Stimulated activated CD4-positive, alpha-beta T cell treated with anti-CD3 and anti-CD28 coated beads, Interleukin-15, amount 100 ng/mL, for 48 hours (primary cell): ENCODE measurements around the gene DSC1.

Experiments
- DNase-seq, 2 donors: peaks; one replicate each; pipeline ENCODE4 v3.0.0-alpha.2; 2020; ENCODE audit warnings: low read depth in 2 of 2

Gene DSC1

DNA sequence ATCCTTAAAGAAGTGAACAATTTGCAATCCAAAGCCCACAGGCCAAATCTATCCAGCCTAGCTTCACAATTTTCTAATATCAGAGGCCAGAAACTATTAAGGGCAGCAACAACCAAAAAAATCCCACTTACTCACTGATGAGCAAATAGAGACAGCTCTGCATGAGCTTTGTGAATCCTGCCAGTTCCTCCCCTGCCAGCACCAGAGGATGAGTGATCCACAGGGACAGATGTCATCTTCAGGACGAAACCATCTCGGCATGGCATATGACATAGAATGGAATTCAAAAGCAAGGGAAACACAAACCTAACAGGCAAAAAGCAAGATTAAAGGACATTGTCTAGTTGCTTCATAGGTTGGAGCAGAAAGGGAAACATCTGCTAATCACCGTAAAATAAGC is 58.2 kb downstream of the DSC1 start:
- DNase-seq: no peak

DNA sequence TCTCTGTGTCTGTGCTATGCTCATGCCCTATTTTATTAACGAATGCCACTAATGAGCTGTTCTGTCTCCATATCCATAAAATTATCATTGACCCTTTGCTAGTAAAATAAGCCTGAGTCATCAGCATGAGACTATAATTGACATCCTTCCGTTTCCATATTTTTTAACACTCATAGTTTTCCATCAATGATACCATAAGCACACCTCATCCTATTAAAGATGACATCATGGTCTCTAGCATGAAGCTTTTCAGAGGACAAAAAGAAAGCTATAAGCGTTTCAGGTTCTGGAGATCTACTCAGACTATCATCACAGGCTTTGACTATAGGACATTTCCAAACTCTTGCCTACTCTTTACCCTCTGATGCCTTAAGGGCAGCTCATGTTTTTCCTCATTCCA is 59.2 kb downstream of the DSC1 start:
- DNase-seq: no peak

DNA sequence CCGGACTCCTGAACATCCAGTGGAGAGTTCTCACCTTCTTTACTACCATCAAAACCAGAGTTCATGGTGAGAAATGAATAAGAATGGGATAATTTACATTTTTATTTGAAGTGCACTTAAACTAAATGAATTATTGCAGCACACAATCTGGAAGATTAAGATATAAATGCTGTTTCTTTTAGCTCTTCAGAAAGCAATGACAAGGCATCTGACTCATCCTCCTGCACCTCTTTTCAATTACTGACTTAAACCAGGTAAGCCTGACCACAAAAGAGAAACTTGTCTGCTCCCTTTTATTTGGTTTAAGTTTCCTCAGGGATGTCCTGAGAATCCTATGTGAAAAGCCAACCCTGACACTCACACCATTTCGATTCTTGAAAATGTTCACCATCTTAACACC is 59.7 kb downstream of the DSC1 start:
- no peak for DNase-seq

DNA sequence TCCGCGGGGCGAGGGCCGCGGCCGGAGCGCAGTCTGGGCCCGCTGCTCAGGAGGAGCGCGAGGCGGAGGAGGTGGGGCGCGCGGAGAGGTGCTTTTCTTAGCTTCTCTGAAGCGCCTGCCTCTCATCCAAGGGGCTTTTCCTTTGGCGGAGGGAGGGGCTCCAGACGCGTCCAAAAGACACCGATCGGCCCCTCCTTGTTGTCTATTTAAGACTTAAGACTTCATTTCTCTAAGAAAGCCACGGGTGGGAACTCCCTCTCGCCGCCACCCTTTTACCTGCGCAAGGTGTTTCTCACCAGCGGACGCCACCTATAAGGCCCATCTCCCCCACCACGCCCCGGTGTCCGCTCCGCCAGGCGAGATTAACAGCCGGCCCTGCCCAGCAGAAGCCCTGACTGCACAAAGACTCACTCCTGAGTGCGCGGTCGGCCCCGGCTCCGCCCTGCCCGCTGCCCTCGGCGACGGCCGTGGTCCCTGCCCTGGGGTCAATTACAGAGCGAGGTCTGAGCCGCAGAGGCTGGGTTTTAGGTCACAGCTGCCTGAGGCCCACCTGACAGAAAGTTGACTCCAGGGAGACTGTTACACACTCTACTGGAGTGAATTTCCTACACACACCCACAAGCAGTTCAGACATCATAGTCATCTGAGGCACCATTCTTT is 60.5 kb downstream of the DSC1 start, which contains the start of gene DSC2:
DSC2 (minus strand) TSS at position 397 of the 660 bp plus-strand sequence. CDS start 450 bp downstream, outside the sequence.
- DNase-seq: no peak

DNA sequence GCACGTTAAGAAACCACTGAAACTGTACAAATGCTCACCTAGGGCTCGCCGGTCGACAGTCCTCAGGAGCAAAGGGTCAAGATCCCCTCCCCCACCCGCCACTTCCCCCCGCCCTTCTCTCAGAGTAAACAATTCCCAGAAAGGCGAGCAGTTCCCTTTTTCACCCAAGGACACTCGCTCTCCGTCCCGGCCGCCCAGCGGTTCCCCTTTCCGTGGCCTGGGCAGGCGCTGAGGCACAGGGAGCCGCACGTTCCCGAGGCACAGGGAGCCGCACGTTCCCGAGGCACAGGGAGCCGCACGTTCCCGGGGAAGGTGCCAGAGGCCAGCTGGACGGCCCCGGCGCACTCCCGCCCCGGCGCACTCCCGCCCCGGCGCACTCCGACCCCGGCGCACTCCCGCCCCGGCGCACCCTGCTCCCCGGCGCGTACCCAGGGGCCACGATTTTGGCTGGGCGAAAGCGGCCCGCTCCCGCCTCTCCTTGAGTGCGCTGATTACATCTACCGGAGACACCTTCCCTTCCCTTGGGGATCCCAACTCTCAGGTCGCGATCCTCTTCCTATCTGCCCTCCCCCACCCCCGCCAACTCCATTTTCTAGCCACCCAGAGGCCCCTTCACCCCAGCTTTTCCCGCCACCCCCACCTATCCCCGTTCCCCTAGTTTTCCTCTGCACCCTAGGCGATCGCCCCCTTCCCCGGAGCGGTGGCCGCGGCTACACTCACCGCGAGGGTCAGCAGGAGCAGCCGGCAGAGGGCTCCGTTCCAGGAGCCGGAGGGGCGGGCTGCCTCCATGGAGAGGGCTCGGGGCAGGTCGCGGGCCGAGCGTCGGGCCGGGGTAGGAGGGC is 61.3 kb downstream of the DSC1 start:
- no peak for DNase-seq

DNA sequence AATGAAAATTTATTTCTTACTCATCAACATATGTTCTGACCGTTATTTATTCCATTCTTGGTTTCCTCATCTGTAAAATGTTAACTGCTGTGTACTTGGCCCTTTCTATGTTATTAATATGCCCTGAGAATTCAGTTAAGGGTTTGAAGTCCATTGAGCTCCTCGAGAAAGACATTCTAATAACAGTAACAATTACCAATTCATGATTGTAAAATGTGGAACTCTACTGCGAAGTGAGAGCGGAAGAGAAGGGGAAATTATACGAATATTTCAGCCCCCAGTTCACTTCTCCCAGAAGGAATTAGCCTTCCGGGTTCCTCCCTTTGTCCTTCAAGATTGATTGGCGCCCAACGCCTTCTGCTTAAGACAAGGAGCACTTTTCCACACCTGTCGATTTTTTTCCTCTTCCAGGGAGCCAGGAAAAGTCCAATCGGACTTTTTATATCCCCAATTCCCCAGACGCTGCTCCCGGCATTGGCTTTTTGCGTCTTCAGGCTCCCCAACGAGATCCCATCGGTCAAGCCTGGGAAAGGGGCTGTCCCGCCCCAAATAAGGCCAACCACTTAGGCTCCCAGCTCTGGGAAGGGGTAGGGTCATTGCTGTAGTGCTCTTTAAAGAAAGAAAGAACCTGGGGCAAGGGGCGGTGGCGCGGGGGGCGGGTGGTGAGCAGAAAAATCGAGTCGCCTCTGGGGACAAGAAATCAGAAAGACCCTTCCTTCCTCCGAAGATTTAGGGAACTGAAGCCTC is 62.0 kb downstream of the DSC1 start:
- no peak for DNase-seq

DNA sequence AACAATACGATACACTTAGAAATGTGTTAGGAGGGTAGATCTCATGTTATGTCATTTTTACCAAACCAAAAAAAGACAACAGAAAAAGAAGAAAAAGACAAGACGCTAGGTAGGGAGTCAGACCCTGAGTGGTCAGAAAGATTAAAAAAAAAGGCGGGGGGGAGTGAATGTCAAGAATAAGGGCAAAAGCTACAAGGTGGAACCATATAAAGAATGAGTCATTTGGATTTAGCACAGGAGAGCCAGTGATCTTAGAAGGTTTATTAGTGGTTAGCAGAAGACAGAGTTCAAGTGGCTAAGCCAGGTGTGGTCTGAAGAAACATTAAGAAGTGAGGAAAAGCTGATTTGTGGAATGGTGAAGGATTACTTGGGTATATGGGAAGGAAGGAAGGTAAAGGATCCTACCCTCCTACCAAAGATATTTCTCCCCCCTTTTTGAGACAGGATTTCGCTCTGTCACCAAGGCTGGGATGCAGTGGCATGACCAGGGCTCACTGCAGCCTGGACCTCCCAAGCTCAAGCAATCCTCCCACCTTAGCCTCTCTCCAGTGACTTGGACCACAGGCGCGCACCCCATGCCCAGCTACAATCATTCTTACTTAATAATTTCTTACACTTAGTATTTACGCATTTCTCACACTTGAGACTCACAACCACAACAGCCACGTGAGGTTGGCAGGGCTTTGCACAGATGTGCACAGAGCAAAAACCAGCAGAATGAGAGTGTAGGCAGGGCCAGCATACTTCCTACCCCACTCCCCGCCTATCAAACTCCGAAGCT is 63.0 kb downstream of the DSC1 start:
- no peak for DNase-seq

DNA sequence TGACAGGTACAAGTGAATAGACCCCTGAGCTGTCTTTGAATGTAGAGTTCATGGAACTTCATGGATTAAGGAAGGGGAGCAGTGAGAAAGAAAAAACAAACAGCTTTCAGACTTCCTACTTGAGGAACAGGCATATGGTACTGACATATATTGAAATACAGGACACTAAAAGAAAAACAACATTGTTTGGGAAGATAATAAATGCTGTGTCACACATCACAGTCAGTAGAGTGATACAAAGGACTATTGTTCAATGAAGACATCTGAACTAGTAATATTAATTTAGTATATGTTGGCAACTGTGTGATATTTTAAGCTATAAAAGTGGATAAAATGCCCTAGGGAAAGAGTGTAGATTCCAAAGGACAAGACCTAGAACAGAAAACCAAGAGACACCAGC is 63.8 kb downstream of the DSC1 start:
- no peak for DNase-seq

DNA sequence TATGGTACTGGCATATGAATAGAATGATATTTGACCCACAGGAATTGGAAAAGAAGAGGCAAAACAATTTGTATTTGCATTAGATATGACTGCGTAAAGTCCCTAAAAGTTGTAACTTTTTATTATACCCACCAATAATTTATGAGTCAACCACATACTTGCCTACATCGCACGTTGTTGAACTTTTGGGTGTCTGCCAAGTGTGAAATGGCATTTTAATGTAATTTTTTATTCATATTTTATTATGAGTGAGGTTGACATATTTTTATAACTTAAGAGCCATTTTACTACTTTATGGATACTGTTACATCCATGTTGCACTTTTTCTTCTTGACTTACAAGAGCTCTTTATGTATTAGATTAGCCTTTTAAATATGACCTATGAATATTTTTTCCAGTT is 65.0 kb downstream of the DSC1 start:
- DNase-seq: no peak

DNA sequence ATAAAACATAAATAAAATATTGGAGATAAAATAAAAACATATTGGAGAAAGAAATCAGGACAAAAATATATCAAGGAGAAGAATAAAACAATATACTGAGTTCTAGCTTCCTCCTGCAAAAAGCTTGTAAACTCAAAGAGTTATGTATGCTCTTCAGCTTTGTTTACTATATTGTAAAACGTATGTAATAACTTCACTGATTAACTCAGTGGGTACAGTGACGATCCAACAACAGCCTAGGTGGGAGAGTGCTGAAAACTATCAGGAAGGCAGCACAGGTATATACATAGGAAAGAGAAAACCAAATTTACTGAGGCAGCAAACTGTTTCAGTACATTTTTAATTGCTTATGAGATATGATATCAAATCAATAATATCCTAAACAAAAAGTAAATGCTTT is 68.8 kb downstream of the DSC1 start:
- DNase-seq: no peak

DNA sequence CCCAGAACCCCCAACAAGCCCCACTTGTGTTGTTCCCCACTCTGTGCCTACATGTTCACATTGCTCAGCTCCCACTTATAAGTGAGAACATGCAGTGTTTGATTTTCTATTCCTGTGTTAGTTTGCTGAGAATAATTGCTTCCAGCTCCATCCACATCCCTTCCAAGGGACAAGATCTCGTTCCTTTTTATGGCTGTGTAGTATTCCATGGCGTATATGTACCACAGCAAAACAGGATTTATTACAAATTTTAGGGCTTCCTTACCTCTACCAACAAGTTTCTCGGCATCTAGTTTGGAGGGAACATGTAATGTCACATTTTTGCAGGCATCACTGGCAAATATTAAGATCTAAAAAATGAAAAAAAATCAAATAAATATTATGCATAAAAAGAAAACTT is 69.4 kb downstream of the DSC1 start:
- no peak for DNase-seq

DNA sequence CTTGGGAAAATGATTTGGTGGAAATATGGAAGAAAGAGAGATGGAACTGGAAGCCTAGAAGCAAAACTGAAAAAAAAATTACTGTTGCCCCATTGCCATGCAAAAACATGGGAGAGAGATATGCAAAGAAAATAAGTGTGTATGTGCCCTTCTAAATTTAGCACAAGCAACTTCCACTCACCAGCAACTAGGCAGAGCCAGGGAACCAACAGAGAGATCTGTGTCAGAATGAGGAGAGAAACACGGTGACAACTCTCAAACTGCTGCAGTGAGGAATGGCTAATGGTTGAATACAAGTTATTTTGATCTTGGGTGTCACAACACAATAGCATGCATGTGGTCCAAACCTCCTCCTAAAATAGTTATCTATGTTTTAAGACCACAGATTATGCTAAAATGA is 71.3 kb downstream of the DSC1 start:
- no peak for DNase-seq

DNA sequence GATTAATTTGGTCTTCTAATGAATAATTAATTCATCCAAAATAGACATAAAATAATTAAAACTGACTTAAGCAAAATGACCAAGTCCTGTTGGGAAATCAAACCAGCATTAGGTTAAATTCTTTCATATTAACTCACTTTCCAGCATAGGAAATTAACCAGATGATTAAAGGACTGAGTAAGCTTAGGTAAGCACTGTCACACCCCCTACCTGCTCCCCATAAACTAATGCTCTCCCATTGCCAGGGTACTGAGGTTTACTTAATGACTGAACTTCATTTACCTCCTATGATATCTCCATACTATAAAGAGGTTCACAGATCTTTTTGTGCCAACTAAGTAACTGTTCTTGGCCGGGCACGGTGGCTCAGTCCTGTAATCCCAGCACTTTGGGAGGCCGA is 74.1 kb downstream of the DSC1 start:
- DNase-seq: no peak

DNA sequence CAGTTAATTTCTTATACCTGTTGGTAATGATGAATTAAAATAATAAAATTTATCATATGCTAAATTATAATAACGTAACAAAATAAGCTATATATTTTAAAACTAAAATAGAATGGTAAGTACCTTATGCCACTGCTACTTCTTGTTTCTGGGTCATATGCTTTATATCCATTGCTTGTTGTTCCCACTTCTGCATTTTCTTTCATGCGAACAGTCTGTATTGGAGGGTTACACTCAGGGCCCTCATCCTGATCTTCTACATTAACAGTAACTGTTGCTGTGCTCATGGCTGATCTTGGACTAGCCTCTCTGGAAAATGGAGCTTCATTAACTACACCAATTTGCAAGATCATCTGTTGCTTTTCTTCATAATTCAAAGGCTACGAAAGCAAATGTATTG is 82.7 kb downstream of the DSC1 start:
- no peak for DNase-seq
